Measurements from ENCODE around the gene HMX1.

The HMX1 gene

DNA sequence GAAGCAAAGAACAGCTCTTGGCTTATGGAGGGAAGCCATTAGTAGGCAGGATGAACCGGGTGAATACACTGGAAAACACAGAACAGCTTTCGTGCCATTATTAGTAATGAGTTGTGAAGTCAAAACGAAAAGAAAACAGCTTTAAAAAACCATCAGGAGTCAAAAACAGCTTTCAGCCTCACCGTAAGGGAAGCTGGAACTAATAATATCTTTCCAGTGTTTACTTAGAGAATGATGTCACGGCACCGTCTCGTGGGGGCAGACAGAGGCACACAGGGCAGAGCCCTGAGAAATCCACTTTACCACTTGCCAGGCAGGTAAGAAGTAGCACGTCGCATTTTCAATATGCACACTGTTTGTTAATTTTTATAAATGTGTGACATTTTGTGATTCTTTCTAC lies 37.9 kb upstream of the HMX1 start:
- no peak for DNase-seq

GRCh38 chr4:8908206-8908893 lies 36.7 kb upstream of the HMX1 start:
- no peak for DNase-seq

DNA sequence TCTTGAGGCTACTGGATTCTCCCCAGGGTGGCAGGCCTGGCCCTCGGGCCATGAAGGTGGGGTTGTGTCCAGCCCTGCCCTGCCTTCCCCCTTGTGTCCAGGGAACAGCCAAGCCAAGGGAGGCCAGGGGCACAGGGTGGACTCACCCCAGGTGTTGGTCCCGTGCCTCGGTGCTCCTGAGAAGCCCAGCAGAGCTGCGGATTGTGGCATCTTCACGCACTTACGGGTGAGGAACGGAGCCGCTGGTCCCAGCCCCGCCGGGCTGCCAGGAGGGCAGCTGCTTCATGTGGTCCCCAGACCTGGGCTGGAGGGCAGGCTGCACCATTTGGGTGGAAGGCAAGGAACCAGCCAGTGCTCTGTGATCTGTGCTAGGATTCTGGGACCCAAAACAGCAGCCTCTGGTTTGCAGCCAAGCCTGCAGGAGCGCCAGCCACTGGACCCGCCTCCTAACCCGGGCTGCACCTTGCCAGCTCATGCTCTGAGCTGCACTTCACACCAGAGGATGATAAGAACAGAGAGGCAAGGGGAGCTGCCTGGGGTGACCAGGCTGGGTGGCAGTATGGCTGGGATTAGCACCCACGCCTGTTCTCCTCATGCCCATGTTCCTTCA lies 36.1 kb upstream of the HMX1 start:
- DNase-seq, result no peak

DNA sequence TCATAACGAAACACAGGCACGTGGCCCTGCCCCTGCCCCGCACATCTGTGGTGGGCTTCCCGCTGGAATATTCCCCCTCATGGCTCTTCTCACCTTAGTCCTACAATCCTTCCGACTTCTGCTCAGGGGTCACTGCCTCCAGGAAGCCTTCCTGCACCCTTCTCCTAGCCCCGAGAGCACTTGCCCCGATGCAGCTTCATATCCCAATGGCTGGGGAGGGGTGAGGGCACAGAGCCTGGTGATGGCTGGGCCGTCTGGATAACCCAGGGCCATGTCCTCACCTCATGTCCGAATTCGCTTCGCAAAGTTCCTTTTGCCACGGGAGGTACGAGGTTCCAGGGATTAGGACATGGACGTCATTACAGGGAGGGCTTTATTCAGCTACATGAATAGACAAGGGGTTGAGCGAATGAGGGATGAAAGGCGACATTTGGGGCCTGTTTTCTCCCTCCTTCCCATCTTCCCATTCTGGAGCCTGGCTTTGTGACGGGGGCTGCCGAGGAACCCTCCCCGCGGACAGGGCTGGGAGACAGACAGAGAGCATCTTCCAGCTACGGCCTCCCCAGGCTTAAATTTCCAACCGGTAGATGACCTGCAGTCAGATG lies 35.5 kb upstream of the HMX1 start:
- no peak for DNase-seq

DNA sequence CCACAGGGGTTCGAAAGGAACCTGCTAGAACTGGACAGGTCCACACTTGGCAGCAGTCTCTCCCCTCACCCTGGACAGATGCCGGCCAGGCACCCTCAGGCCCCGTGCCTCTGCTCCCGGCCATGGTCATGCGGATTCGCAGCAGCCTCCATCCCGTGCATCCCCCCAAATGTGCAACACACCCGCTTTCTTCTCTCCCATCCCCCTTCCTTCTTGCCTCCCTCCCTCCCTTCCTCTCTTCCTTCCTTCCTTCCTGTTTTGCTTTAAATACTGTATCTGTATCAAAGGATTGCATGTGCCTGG lies 35.0 kb upstream of the HMX1 start:
- DNase-seq, result no peak

DNA sequence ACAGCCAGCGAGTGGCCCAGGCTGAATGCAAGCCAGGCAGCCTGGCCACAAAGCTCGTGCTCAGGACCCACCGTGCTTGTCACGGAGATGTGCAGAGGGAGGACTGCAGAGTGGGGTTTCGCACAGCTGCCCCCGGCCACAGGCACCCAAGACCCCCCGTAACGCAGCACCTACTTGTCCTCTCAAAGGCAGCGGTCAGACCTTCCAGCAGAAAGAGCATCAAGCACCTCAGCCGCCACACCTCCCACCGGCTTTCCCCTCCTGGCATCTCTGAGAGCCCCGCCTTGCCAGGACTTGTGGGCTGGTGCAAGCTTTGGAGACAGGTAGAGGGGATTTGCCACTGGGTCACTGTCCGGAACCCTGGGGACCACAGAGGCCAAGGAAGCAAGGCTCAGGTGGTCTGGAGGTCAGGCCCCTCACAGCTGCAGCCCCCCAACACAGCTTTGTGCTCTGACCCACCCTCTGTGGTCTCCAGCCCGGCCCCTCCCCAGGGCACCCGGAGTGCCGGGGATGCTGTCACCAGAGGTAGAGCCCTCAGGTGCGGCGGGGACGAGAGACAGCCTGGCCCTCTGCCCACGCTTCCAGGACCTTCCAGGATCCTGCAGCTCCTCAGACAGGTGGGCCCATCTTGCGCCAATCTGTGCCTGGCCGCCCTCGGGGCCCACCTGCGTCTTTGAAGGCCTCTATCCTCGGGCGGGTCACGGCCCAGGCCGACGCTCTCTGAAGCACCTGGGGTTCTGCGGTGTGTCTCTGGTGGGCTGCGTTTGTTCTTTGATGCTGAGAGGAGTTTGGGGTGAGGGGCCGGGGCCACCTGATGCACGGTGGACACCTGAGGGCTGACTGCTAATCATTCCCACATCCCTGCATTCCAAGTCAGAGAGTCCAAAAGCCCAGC lies 34.4 kb upstream of the HMX1 start:
- no peak for DNase-seq

- no peak for DNase-seq
Observed at GRCh38 chr4:8905226-8905772, 33.7 kb upstream of the HMX1 start.

DNA sequence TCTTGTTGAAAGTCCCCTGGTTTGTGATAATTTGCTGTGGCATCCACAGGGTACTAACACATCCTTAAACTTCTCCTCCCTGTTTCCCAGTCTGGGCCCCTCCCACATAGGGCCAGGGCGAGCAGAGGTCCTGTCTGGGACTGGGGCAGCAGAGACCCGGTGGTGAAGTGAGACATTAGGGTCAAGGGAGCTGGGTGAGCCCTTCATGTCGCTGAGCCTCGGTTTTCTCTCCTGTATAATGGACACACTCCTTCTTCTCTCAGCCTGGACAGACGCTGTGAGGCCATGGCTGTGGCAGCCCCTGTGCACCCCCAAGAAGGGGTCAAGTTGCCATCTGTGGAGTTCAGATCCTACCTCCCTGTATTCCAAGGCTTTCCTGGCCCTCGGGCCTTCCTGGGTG lies 33.0 kb upstream of the HMX1 start:
- DNase-seq, result no peak

DNA sequence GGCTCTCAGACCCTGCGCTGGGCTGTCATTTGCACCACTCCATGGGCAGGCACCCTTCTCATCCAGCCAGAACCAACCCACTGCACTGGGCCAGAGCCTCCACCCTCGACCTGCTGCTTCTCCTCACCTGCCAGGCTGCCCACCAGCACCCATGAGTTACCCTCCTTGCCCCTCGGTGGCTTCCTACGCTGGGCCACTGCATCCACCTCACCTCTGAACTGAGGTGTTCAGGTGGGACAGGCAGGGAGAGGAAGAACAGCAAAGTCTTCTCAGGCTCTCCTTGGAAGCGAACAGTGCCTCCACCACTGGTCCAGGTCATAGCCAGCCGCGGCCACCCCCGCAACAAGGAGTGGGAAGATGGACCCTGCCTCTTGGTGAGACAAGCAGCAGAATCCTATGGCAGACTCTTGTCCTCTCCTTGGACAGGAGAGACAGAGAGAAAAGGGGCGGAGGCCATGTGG lies 32.4 kb upstream of the HMX1 start:
- no peak for DNase-seq

- DNase-seq, result no peak
Observed at GRCh38 chr4:8901335-8901734, 29.7 kb upstream of the HMX1 start.

GRCh38 chr4:8900588-8900987 lies 28.9 kb upstream of the HMX1 start:
- DNase-seq, result no peak

DNA sequence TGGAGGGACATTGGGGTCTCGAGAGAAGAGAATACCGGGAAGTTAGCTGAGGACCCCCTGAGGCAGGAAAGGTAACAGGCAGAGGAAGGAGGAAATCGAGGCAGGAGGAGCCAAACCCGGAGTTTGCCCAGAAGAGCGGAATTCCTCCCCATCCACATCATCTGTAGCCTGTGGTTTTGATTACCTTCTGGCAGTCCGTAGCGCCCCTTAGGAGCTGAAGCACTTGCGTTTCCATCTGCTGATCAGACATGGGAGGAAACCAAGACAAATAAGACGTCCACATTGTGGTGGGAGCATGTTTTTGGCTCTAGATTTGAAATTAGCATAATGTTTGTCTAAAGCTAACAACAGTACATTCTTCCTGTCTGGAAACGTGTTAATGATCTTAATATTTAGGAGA lies 26.8 kb upstream of the HMX1 start:
- DNase-seq, result no peak

DNA sequence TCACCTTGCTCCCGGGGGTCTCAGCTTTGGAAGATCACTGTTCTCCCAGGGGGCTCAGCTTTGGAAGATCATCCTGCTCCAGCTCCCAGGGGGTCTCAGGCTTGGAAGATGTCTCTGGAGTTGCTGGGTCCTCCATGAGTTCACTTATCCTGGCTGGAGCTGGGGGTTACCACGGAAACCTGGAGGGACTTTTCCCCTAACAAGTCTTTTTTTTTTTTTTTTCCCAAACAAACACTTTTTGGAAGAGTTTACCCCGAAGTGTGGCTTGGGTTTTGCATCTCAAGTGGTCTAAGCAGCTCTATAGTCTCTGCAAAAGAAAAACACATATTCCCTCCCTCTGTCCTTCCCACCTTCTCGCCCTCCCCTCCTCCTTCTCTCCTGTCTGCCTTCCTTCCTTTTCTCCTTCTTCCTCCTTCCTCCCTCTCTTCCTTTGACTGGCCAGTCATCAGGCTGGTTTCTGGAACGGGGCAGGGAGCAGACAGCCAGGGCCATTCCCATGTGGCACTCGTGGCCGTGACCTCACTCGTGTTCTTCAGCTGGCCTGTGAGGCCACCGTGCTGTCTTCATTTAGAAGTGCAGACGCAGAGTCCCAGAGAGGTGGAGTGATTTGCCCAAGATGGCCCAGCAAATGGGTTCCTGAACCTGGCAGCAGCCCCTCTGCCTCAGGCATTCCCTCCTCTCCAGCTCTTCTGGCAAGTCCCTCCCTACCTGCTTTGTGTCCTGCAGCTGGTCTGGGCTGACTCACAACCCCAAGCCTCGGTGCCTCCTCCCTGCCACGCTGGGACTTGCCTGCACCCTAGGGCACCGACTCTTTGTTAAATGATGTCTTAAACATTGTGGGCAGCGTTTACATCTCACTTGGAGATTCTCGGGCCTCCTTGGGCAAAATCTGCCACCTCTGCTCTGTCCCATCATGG lies 25.9 kb upstream of the HMX1 start:
- no peak for DNase-seq

DNA sequence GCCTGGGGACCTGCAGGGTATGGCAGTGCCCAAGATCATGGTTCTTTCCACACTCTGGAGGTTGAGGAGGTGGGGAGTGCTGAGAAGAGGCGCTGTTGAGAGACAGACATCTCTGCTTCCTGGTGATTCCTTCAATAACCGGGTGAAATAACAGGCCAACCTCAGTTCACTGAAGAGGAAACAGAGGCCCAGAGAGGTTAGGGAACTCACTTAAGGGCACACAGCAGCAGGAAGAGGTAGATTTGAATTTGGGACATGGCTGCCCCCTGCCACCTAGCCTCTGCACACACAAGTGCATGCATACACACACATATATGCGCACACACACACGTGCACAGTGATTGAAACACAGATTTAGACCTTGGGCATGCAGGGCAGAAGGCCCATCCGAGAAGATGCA lies 24.9 kb upstream of the HMX1 start:
- DNase-seq, result no peak

GRCh38 chr4:8896071-8896470 lies 24.4 kb upstream of the HMX1 start:
- DNase-seq, result no peak

- no peak for DNase-seq
Observed at GRCh38 chr4:8895295-8895694, 23.7 kb upstream of the HMX1 start.

GRCh38 chr4:8894424-8894816 lies 22.8 kb upstream of the HMX1 start:
- DNase-seq, result no peak

- no peak for DNase-seq
Observed at GRCh38 chr4:8893624-8894423, 22.2 kb upstream of the HMX1 start.

DNA sequence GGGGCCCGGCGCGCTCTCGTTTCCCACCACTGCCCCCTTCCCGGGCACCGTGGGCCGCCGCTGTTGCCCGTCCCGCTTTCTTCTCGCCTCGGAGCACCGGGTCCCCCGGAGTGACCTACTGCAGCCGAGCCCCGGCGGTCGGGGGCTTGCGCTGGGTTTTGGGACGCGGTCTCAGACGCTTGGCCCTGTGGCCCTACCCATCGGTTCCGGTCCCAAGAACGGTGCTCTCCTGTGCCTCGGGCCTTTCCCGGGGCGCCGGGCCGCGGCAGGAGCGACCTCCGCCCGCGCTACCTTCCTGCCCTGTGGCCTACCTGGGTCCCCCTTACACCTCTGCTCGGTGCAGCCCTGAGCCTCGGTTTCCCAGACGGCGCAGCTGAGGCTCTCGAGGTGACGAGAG lies 21.6 kb upstream of the HMX1 start:
- no peak for DNase-seq

DNA sequence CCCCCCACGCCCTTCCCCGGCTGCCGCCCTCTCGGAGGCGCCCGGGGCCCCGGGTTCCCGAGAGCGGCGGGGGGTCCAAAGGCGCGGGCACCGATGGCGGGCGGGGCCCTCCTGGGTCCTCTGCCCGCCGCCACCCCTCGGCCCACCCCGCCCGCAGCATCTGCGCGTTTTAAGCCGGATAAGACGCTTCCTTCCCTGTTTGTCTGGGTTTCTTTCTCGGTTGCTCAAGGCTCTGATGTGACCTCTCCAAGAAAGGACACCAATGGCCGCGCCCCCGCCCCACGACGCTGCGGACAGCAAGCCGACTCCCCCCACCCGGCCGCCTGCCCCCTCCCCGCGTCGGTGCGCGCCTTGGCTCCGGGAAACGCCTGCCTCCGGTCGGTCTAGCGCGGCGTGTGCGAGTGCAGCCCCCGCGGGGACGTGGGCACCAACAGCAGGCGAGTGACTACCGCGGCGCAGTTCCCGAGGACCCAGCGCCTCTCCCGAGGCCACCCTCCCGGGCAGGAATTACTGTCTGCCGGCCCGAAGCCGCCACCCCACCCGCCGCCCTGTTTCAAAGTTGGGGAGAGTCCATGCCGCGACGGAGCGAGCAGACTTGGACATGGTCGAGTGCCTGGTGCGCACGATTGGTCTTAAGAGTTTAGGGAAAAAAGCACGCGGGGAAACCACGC lies 21.1 kb upstream of the HMX1 start:
- DNase-seq, result no peak

Data from NCI-H226 (cell line).